Sigmoid colon (tissue), 4 donors: Measurements from ENCODE around the gene CXCL12.

Experiments
- CTCF ChIP-seq, 4 experiments: fragments of 450-650 bp in 3 of 4; fragments of 200-600 bp in 1 of 4; IDR thresholded peaks; one replicate each; pipeline ENCODE4 v1.5.1; 2016 to 2019; ENCODE audit warnings: antibody characterized with exemption in 4 of 4, mild to moderate bottlenecking in 3 of 4, moderate library complexity in 2 of 4
- POLR2A ChIP-seq, 2 donors: fragments of 450-650 bp; IDR thresholded peaks; one replicate each; pipeline ENCODE4 v1.6.1; 2016; ENCODE audit warnings: antibody characterized with exemption in 2 of 2, mild to moderate bottlenecking in 2 of 2, moderate library complexity in 2 of 2
- POLR2AphosphoS5 ChIP-seq, 4 donors: sonication (generic); formaldehyde crosslinking; IDR thresholded peaks; one replicate each; pipeline ENCODE4 v1.6.1; 2017; ENCODE audit warnings: antibody characterized with exemption in 4 of 4

GRCh38 chr10:44413416-44413815 is 28.5 kb upstream of the CXCL12 start:
- no peak for TF ChIP-seq CTCF (IDR thresholded peaks at IDR 0.05)
- TF ChIP-seq POLR2AphosphoS5 (IDR thresholded peaks at IDR 0.05): no peak
- TF ChIP-seq POLR2A (IDR thresholded peaks at IDR 0.05): no peak
